Stimulated activated CD8-positive, alpha-beta memory T cell treated with anti-CD3 and anti-CD28 coated beads, Interleukin-2, amount 100 ng/mL, for 48 hours (primary cell): ENCODE data around the gene SNX20.
A peak's percentile ranks its signal among the peaks of the same experiment; 100 is the strongest.

Experiments used
- DNase-seq, 2 donors: peaks; one replicate each; pipeline ENCODE4 v3.0.0-alpha.2; 2020; ENCODE audit warnings: low read depth in 2 of 2

The SNX20 gene, protein sequence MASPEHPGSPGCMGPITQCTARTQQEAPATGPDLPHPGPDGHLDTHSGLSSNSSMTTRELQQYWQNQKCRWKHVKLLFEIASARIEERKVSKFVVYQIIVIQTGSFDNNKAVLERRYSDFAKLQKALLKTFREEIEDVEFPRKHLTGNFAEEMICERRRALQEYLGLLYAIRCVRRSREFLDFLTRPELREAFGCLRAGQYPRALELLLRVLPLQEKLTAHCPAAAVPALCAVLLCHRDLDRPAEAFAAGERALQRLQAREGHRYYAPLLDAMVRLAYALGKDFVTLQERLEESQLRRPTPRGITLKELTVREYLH

DNA sequence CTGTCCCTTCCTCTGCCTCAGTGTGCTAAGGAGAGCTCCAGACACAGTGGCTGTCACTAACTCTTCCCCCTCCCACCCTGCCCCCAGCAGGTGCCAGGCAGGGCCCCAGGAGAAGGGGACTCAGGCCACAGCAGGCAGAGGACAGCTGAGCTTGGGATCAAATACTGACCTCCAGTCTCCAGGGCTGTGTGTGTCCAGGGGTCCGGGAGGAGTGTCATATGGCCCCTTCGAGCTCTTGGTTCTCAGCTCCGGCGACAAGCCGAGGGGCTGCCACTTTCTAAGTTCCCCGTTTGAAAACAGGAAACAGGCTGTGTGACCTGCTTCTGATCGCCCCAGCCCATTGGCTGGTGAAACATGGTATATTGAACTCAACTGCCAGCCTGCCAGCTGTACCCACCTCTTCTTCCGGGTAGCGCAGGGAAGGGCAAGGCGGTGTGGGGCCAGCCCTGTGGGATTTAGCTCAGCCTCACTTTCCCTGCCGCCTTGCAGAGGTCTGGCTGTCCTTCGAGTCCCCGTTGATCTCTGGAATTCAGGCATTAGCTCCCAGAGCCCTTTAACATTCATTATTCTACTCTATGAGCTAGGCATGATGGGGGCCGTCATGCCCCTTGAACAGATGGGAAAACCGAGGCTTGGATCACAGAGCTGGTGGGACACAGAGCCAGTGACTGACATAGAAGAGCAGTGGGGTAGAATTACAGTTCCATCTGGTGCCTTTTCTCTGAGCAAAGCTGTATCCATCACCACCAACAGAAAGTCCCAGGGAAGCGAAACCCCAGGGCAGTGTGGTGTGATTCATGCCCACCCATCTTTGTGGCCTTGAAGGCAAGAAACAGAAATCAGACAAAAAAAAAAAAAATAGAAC is at the start of gene SNX20:
Gene SNX20 (minus strand): TSS at position 292 of the 865 bp plus-strand sequence. CDS start 3,786 bp downstream, outside the sequence.
- peak in 1 of 2 donors; percentile 43 for DNase-seq

DNA sequence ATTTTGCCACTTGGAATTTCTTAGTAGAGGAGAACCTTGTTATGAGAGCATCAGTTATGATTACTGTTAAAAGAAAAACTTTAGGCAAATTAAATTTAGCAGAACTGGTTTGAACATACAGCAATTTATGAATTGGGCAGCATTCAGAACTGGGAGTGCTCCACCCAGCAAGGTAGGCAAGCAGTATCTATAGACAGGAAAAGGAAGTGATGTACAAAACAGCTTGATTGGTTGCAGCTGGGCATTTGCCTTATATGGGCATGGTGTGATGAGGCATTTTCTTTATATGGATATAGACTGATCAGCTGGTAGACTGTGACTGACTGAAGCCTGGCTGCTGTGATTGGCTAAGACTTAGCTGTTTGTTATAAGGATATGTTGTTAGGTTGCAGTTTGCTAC is 43.2 kb upstream of the SNX20 start:
- DNase-seq, result no peak

DNA sequence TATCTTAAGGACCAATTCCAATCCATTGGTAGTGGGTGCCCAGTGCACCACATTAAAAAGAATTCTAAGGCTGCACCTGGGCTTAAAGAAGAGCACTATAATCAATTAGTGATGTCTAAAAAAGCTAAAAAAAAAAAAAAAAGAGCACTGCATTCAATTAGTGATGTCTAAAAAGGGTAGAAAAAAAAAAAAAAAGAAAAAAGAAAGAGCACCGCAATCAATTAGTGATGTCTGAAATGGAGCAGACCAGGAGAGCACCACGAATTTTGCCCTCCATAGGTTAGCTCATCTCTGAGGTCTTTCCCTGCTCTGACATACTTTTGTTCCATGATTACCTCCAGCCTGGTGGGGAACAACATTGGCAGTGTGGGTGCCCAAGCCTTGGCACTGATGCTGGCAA is 41.8 kb upstream of the SNX20 start:
- DNase-seq, result no peak

- no peak for DNase-seq
These were observed 41.3 kb upstream of the SNX20 start for GRCh38 chr16:50722405-50722737.

DNA sequence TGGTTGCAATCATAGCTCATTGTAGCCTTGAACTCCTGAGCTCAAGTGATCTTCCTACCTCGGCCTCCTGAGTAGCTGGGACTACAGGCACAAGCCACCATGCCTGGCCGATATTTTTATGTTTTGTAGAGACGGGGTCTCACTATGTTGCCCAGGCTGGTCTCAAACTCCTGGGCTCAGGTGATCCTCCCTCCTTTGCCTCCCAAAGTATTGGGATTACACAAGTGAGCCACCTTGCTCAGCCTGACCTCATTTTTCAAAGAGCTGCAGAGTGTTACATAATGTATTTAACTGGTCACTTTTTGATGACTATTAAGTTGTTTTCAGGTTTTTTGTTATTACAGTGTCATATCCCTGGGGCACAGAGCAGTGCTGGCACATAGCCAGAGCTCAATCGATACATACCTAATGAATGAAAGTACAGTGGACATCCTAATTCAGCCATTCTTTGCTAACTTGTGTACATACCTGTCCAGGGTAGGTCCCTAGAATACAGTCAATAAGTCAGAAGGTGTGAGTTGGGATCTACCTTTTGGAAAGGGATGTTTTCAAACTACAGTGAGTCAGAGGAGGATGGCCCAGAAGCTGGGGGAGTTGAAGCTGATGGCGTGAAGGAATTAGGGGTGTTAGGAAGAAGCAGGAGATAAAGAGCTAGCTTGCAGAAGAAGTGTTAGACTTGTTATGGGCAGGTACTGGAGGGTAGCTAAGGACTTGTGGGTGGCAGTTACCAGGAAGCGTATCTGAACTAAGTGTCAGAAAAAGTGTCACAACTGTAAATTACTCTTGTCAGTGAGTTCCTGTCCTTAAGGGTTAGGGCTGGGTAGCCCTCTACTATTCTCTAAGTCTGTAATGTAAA is 40.7 kb upstream of the SNX20 start:
- DNase-seq, result no peak

DNA sequence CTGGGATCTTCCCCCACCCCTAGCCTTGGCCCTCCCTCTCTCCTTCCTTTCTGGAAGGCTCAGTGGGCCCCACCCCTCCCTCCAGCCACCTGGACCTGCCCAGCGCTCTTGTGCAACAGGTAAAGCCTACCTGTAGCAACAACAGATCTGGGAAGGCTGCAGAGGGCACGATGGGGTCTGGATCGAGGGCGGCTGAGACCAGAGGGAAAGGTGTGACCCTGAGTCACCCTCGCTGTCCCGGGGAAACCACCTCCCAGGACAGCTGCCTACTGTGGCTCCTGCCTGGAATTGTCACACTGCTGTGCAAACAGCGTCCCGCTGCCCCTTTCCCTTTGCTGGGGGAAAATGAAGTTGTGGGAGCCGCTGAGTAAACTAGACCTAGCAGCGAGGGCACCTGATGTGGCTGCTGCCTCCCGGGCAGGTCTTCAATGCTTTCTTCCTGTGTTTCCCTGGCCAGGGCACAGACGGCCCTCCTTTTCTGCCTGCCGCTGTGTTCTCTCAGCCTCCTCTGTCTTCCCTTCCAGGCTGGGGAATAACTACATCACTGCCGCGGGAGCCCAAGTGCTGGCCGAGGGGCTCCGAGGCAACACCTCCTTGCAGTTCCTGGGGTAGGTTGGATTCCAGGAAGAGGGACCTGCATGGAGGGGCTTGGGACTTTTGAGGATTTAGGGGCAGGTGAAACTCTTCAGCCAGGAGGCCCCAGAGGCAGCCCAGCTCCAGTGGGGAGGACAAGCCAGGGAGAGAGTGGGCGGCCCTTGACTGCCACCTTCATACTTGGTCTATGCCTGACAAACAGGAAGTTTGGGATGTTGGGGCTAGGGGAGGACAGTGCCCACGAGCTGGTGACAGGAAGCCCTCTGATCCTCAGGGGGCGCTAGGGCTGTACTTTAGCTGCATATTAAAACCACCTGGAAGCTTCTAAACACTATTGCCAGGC is 38.6 kb upstream of the SNX20 start:
- DNase-seq, result no peak

GRCh38 chr16:50718761-50719400 is 37.8 kb upstream of the SNX20 start:
- DNase-seq, result no peak

GRCh38 chr16:50718061-50718760 is 37.1 kb upstream of the SNX20 start:
- DNase-seq, result no peak

- no peak for DNase-seq
These were observed 36.4 kb upstream of the SNX20 start for GRCh38 chr16:50717494-50717893.

DNA sequence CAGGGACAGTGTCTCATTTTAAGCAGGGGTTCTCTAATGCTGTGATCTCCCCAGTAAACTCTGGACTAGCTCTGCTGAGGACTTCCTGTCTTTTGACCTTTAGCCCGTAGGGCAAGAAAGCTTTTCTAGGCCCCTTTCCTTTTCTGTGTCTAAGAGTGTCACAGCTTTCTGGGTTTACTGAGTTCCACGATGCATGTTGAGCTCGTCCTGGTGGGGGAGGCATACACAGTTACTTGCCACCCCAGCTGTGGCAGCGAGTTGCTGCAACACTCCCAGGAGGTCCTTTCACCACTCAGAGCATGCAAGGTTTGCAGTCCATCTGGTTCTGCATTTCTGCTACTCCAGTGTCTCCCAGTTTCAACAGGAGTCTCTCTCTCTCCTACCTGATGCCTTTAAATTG is 36.0 kb upstream of the SNX20 start:
- no peak for DNase-seq

GRCh38 chr16:50712956-50713355 is 31.8 kb upstream of the SNX20 start:
- DNase-seq, result no peak

- DNase-seq, result no peak
These were observed 31.4 kb upstream of the SNX20 start for GRCh38 chr16:50712560-50712898.

DNA sequence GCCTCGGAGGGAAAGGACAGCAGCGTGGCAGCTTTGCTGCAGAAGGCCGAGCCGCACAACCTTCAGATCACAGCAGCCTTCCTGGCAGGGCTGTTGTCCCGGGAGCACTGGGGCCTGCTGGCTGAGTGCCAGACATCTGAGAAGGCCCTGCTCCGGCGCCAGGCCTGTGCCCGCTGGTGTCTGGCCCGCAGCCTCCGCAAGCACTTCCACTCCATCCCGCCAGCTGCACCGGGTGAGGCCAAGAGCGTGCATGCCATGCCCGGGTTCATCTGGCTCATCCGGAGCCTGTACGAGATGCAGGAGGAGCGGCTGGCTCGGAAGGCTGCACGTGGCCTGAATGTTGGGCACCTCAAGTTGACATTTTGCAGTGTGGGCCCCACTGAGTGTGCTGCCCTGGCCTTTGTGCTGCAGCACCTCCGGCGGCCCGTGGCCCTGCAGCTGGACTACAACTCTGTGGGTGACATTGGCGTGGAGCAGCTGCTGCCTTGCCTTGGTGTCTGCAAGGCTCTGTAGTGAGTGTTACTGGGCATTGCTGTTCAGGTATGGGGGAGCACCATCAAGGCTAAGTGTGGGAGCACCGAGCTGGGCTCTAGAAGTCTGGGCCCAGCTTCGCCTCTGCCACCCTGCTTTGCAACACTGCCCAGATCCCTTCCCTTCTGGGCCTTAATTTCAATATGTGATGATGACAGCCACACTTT is 30.9 kb upstream of the SNX20 start:
- DNase-seq, result no peak

GRCh38 chr16:50711040-50711439 is 29.9 kb upstream of the SNX20 start:
- no peak for DNase-seq

GRCh38 chr16:50709980-50710379 is 28.9 kb upstream of the SNX20 start:
- DNase-seq, result no peak

GRCh38 chr16:50709061-50709684 is 28.1 kb upstream of the SNX20 start:
- DNase-seq, result no peak

- no peak for DNase-seq
These were observed 27.4 kb upstream of the SNX20 start for GRCh38 chr16:50708373-50709060.

DNA sequence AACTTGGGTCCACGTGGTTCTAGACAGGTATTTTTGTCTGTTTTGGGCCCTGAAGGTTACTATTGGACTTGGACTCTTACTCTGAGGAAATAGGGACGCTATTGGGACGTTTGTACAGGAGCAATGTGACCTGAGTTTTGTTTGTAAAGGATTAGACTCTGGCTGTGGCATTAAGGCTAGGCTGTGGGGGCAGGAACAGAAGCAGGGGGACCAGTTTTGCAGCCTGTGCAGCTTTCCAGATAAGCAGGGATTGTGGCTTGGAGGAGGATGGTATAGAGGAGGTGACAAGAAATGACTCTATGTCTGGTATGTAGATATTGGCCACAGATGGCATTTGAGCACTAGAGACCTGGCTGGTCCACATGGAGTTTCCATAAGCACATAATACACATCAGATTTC is 25.1 kb upstream of the SNX20 start:
- DNase-seq, result no peak
